ENCODE measurements around the gene ATXN1.
"Not testable (repeated sequence)": the region's sequence is repeated elsewhere in the genome, so short reads cannot be mapped to it uniquely, and the experiment has no call there.

The ATXN1 gene

GRCh38 chr6:16725145-16725864, 36.0 kb downstream of the ATXN1 start:
- no peak for DNase-seq

- DNase-seq: no peak
Measured at GRCh38 chr6:16723826-16724225, 37.4 kb downstream of the ATXN1 start.

GRCh38 chr6:16723402-16723801, 37.9 kb downstream of the ATXN1 start:
- no peak for DNase-seq

- no peak for DNase-seq
Measured at GRCh38 chr6:16722630-16723029, 38.6 kb downstream of the ATXN1 start.

- DNase-seq: peak in 2 of 58 donors; percentile 17 to 21
Measured at GRCh38 chr6:16721977-16722376, 39.3 kb downstream of the ATXN1 start.

- DNase-seq: no peak
Measured at GRCh38 chr6:16720861-16721260, 40.4 kb downstream of the ATXN1 start.

GRCh38 chr6:16719488-16719887, 41.8 kb downstream of the ATXN1 start:
- no peak for DNase-seq

- DNase-seq: no peak
Measured at GRCh38 chr6:16718356-16718755, 42.9 kb downstream of the ATXN1 start.

- peak in 2 of 58 donors; percentile 8 to 57 for DNase-seq
Measured at GRCh38 chr6:16717275-16717942, 43.9 kb downstream of the ATXN1 start.

- no peak for DNase-seq
Measured at GRCh38 chr6:16716321-16716858, 44.9 kb downstream of the ATXN1 start.

GRCh38 chr6:16713597-16713996, 47.7 kb downstream of the ATXN1 start:
- no peak for DNase-seq

- peak in 5 of 58 donors; percentile 4 to 49 (median 28) for DNase-seq
Measured at GRCh38 chr6:16712931-16713484, 48.3 kb downstream of the ATXN1 start.

GRCh38 chr6:16712255-16712930, 48.9 kb downstream of the ATXN1 start:
- DNase-seq: no peak

GRCh38 chr6:16711546-16712254, 49.6 kb downstream of the ATXN1 start:
- DNase-seq: no peak

- no peak for DNase-seq
Measured at GRCh38 chr6:16706911-16707783, 54.1 kb downstream of the ATXN1 start.

- DNase-seq: not testable (repeated sequence)
Measured at GRCh38 chr6:16706491-16706890, 54.8 kb downstream of the ATXN1 start.

- DNase-seq: no peak
Measured at GRCh38 chr6:16706029-16706428, 55.2 kb downstream of the ATXN1 start.

- DNase-seq: no peak
Measured at GRCh38 chr6:16705081-16705993, 55.9 kb downstream of the ATXN1 start.

Data from anterior cingulate cortex (tissue), 58 donors.